GM12873 (cell line): Measurements from ENCODE around the gene PON1.

Source experiments
- CTCF ChIP-seq: IDR thresholded peaks from 2 replicates; pipeline ENCODE4 v1.5.1; 2012; ENCODE audit warnings: low read depth, mild to moderate bottlenecking, moderate library complexity, low read length, control low read depth; ENCODE audit not compliant: insufficient read depth; ENCODE audit errors: missing control alignments

The PON1 gene

GRCh38 chr7:95324431-95324830, at the start of gene PON1:
PON1 (minus strand) TSS chr7:95324532; CDS start chr7:95324475, 57 bp downstream.
- TF ChIP-seq CTCF: no peak

GRCh38 chr7:95373323-95373722, 49.0 kb upstream of the PON1 start:
- TF ChIP-seq CTCF: no peak

- no peak for TF ChIP-seq CTCF
These were observed 43.9 kb upstream of the PON1 start for GRCh38 chr7:95368235-95368634.

GRCh38 chr7:95367606-95368005, 43.3 kb upstream of the PON1 start:
- no peak for TF ChIP-seq CTCF

- no peak for TF ChIP-seq CTCF
These were observed 40.8 kb upstream of the PON1 start for GRCh38 chr7:95365151-95365550.

- TF ChIP-seq CTCF: no peak
These were observed 33.3 kb upstream of the PON1 start for GRCh38 chr7:95357623-95358022.

- no peak for TF ChIP-seq CTCF
These were observed 18.4 kb upstream of the PON1 start for GRCh38 chr7:95342642-95343307.
